Endothelial cell (in vitro differentiated cells): Measurements from ENCODE around the gene DICER1. TPM values are rescaled to one million over a fixed set of nuclear protein-coding genes. Genes with fewer than 3 reads are reported as not detected.

Experiments used
- DNase-seq: peaks from one replicate; pipeline ENCODE4 v3.0.0; 2021; ENCODE audit warnings: low spot score
- H3K27ac Mint-ChIP-seq: one replicate; pipeline ENCODE4 v1.8.0; 2021; ENCODE audit warnings: mixed read lengths, inconsistent platforms; ENCODE audit not compliant: unreplicated experiment
- H3K27me3 Mint-ChIP-seq: one replicate; pipeline ENCODE4 v1.8.0; 2021; ENCODE audit warnings: mild to moderate bottlenecking, moderate library complexity, mixed read lengths, inconsistent platforms; ENCODE audit not compliant: unreplicated experiment
- H3K36me3 Mint-ChIP-seq: one replicate; pipeline ENCODE4 v1.8.0; 2021; ENCODE audit warnings: mild to moderate bottlenecking, low read depth, mixed read lengths, inconsistent platforms; ENCODE audit not compliant: unreplicated experiment
- H3K4me1 Mint-ChIP-seq: one replicate; pipeline ENCODE4 v1.8.0; 2021; ENCODE audit warnings: mild to moderate bottlenecking, mixed read lengths, inconsistent platforms; ENCODE audit not compliant: unreplicated experiment
- H3K4me3 Mint-ChIP-seq: one replicate; pipeline ENCODE4 v1.8.0; 2021; ENCODE audit warnings: mild to moderate bottlenecking, mixed read lengths, inconsistent platforms; ENCODE audit not compliant: unreplicated experiment
- H3K9me3 Mint-ChIP-seq: one replicate; pipeline ENCODE4 v1.8.0; 2021; ENCODE audit warnings: mixed read lengths, inconsistent platforms; ENCODE audit not compliant: unreplicated experiment
- total RNA-seq: library from RNA; stranded (reverse); fragmentation: NEBNext Ultra II Directional; extraction: Animal tissue kit (Norgen Biotek cat#: 25700); gene quantifications from one replicate; pipeline ENCODE4 v1.2.1, GENCODE V29; 2021; ENCODE audit not compliant: unreplicated experiment
- TF ChIP-seq, protein P1 (sequence below): fragments of 200-600 bp; sonication (generic); IDR thresholded peaks from one replicate; pipeline ENCODE4 v1.5.0; 2021; ENCODE audit warnings: antibody characterized with exemption; ENCODE audit not compliant: unreplicated experiment

Gene DICER1
- total RNA-seq, 1 donor from 2014 or later: 69.2 TPM

DNA sequence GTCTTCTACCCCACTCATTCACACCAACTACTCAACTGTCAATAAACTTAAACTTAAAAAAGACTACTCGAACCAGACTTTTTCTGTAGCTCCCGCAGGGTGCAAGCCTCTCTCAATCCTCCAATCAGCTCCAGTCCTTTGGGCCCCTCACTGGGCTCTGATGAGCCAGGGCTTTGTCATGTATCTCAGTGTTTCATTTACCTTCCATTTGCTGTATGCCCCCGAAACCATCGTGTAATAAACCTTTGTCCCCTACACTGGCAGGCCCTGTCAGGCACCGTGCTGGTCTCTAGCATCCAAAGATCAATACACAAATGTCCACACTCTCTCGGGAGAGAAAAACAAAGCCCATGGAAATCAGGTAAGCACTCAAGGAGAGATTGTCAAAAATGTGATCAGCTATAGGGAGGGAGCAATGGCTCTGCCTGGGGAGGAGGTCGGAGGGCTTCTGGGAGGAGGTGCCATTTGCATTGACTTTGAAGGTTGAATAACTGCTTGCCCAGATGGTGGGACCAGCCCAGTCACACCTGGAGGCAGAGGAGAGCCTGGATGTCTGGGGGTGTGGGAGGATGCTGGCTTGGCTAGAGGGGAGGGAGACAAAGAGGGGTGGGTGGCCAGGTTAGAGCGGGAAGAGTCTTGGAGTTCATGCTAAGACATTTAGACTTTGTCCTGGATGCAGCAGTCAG, 42.1 kb upstream of the DICER1 start:
- H3K27ac Mint-ChIP-seq: no peak overlapping the region
- DNase-seq: no peak
- H3K4me3 Mint-ChIP-seq: no peak overlapping the region

DNA sequence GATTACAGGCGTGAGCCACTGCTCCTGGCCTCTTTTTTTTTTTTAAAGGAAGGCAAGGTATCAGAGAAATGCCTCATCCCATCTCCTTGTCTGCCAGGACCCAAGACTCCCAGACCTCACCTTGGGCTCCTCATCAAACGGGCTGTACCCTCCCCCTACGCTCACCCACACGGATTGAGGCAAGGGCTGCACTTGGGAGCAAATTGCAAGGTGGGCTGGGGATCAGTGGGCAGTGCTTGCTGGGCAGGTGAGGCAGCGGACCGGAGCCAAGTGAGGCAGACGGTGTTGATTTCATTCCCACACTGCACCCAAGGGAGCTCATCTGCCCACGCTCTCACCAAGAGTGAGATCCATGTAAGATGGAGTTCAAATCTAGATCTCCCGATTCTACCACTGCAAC, 41.0 kb upstream of the DICER1 start:
- Mint-ChIP-seq H3K4me1 (no peaks in the 10 kb centered on the region), H3K27ac (no peak overlapping the region), H3K36me3 (no peaks in the 10 kb centered on the region), H3K27me3 (peaks cover 6% of the 10 kb centered on the region), H3K4me3 (no peak overlapping the region), H3K9me3 (no peaks in the 10 kb centered on the region)
- DNase-seq: no peak
- TF ChIP-seq, protein P1, sequence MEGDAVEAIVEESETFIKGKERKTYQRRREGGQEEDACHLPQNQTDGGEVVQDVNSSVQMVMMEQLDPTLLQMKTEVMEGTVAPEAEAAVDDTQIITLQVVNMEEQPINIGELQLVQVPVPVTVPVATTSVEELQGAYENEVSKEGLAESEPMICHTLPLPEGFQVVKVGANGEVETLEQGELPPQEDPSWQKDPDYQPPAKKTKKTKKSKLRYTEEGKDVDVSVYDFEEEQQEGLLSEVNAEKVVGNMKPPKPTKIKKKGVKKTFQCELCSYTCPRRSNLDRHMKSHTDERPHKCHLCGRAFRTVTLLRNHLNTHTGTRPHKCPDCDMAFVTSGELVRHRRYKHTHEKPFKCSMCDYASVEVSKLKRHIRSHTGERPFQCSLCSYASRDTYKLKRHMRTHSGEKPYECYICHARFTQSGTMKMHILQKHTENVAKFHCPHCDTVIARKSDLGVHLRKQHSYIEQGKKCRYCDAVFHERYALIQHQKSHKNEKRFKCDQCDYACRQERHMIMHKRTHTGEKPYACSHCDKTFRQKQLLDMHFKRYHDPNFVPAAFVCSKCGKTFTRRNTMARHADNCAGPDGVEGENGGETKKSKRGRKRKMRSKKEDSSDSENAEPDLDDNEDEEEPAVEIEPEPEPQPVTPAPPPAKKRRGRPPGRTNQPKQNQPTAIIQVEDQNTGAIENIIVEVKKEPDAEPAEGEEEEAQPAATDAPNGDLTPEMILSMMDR: no peak

More for the DNA sequence above, 42.1 kb upstream of the DICER1 start:
- Mint-ChIP-seq H3K36me3 (peaks cover 4% of the 10 kb centered on the region), H3K27me3 (peaks cover 8% of the 10 kb centered on the region), H3K9me3 (no peaks in the 10 kb centered on the region), H3K4me1 (no peaks in the 10 kb centered on the region)
- TF ChIP-seq, protein P1: no peak

DNA sequence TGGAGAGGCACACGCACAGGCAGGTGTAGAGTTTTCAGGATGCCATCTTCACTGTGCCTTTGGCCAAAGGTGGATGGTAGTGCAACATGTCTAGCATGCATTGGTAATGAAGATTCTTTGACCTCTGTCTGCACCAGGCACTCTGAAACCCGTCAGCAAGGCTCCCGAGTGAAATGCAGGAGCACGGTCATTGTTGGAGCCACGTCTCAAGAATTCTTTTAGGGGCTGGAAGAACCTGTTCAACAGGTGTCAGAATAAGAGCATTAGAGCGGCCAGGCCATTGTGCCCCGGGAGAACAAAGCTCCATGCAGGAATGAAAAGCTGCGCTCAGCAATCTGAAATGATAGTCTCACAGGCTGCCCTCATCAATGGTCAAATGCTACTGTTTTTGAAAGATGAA, 40.2 kb upstream of the DICER1 start:
- Mint-ChIP-seq H3K36me3 (no peaks in the 10 kb centered on the region), H3K4me3 (no peak overlapping the region), H3K4me1 (no peaks in the 10 kb centered on the region), H3K9me3 (no peaks in the 10 kb centered on the region), H3K27ac (no peak overlapping the region), H3K27me3 (peaks cover 6% of the 10 kb centered on the region)
- no peak for DNase-seq
- TF ChIP-seq, protein P1: no peak

DNA sequence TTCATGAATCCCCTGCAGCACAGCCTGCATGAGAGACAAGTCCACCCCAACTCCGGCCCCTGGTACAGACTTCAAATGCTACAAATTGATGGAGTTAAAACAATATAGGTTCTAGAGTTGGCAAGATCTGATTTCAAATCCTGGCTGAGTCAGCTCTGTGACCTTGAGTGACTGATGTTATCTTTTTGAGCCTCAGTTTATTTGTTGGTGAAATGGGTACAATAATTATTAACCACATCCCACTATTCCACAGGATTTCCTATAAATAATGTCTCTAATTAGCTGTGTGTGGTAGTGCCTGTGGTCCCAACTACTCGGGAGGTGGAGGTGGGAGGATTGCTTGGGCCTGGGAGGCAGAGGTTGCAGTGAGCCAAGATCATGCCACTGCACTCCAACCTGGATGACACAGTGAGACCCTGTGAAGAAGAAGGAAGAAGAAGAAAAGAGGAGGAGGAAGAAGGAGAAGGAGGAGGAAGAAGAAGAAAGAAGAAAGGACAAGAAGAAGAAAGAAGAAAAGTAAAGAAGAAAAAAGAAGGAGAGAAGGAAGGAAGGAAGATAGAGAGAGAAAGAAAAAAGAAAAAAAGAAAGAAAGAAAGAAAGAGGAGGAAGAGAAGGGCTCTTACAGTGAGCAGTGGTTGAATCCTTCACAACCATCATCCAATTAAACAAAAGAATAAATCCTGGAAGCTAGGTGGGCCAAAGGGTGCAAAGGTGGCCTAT, 39.7 kb upstream of the DICER1 start:
- Mint-ChIP-seq H3K9me3 (no peaks in the 10 kb centered on the region), H3K27ac (no peak overlapping the region), H3K4me3 (no peak overlapping the region), H3K36me3 (no peaks in the 10 kb centered on the region), H3K27me3 (peaks cover 6% of the 10 kb centered on the region), H3K4me1 (no peaks in the 10 kb centered on the region)
- no peak for DNase-seq
- TF ChIP-seq, protein P1: no peak

DNA sequence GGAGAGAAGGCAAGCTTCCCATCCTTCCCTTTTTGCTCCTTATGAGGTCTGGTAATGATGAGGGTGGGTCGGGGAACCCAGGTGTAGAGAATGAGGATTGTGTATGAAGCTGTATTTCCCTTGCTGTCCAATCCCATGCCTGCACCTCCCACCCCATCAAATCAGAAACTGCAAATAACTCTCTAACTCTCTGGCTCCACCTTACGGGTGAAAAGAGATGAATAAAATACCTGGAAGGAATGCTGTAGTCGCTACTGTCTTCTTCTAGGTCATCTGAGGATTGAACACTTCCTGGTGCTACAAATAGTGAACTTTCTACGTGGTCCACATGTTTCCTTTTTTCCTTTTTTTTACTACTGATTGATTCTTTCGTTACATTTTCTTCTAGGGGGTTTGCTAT, 38.9 kb upstream of the DICER1 start:
- no peak for DNase-seq
- no peaks in the 10 kb centered on the region for H3K9me3 Mint-ChIP-seq
- no peak overlapping the region for H3K27ac Mint-ChIP-seq
- H3K27me3 Mint-ChIP-seq: peaks cover 6% of the 10 kb centered on the region
- no peak overlapping the region for H3K4me3 Mint-ChIP-seq
- no peaks in the 10 kb centered on the region for H3K4me1 Mint-ChIP-seq
- TF ChIP-seq, protein P1: no peak
- no peaks in the 10 kb centered on the region for H3K36me3 Mint-ChIP-seq
